ES-I3 (cell line): ENCODE results near the gene B3GNT8.
A peak's percentile ranks its signal among the peaks of the same experiment; 100 is the strongest.
"Not testable (repeated sequence)": the region's sequence is repeated elsewhere in the genome, so short reads cannot be mapped to it uniquely, and the experiment has no call there.

ENCODE experiments used
- H3K36me3 ChIP-seq: 2 replicates; pipeline ENCODE4 v1.6.1; 2013; ENCODE audit warnings: mild to moderate bottlenecking, low read length, control low read depth, moderate library complexity; ENCODE audit not compliant: insufficient read depth
- H3K4me1 ChIP-seq: 2 replicates; pipeline ENCODE4 v1.6.1; 2013; ENCODE audit warnings: mild to moderate bottlenecking, control low read depth, low read length; ENCODE audit not compliant: insufficient read depth
- H3K9ac ChIP-seq: 2 replicates; pipeline ENCODE4 v1.6.1; 2013; ENCODE audit warnings: low read depth, mild to moderate bottlenecking, low read length, moderate library complexity
- H3K9me3 ChIP-seq: 2 replicates; pipeline ENCODE4 v1.6.1; 2013; ENCODE audit warnings: mild to moderate bottlenecking, low read length, moderate library complexity; ENCODE audit not compliant: control insufficient read depth, insufficient read depth

Gene B3GNT8, protein sequence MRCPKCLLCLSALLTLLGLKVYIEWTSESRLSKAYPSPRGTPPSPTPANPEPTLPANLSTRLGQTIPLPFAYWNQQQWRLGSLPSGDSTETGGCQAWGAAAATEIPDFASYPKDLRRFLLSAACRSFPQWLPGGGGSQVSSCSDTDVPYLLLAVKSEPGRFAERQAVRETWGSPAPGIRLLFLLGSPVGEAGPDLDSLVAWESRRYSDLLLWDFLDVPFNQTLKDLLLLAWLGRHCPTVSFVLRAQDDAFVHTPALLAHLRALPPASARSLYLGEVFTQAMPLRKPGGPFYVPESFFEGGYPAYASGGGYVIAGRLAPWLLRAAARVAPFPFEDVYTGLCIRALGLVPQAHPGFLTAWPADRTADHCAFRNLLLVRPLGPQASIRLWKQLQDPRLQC

GRCh38 chr19:41426952-41427646 lies at the start of gene B3GNT8:
Gene B3GNT8, minus strand, starts transcription at chr19:41427374. Its CDS starts 596 bp downstream, at chr19:41426778.
- H3K36me3 ChIP-seq = peaks cover 4% of the 10 kb centered on the region; the same call in 1 of the 2 replicates
- no peaks in the 10 kb centered on the region for H3K9me3 ChIP-seq
- H3K9ac ChIP-seq = peak within 1 kb of the TSS; percentile 64
- H3K4me1 ChIP-seq = peaks cover 3% of the 10 kb centered on the region; the same call in 1 of the 2 replicates

DNA sequence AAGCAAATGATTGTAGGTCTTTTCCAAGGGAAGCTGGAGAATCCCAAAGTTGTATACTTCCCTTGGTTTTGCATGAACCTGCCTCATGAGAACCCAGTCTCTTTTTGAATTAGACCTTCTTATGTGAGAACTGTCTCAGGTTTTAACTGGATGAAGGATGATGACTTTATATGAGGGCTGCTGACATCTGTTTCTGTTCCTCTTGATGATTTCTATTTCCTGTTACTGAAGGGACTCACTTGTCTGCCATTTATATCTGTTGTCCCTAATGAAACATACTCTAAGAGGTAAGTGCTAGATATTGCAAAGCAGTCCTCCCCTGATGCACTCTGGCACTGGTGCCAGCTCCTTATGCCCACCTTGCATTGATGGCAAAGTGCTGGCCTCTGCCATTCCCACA lies 49.4 kb upstream of the B3GNT8 start:
- Histone ChIP-seq H3K36me3 (no peaks in the 10 kb centered on the region), H3K4me1 (no peaks in the 10 kb centered on the region), H3K9me3 (no peaks in the 10 kb centered on the region), H3K9ac (no peak overlapping the region)

- not testable (repeated sequence) for H3K36me3 ChIP-seq, H3K4me1 ChIP-seq, H3K9ac ChIP-seq, H3K9me3 ChIP-seq
These were observed 36.4 kb upstream of the B3GNT8 start for GRCh38 chr19:41463257-41464256.

DNA sequence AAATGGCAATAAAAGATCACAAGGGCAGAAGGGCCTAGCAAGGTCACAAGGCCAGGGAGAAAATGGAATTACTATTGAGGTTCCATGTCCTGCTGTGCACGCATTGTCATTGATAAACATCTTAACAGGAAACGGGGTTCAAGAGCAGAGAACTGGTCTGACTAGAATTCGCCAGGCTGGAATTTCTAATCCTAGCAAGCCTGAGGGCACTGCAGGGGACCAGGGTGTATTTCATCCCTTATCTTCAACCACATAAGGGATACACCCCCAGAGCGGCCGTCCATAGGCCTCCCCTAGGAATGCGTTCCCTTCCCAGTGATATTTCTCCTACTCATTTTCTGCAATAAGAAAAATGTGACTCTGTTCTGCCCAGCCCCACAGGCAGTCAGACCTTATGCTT lies 35.3 kb upstream of the B3GNT8 start:
- Histone ChIP-seq H3K4me1 (no peaks in the 10 kb centered on the region), H3K36me3 (no peaks in the 10 kb centered on the region), H3K9ac (no peak overlapping the region), H3K9me3 (no peaks in the 10 kb centered on the region)

GRCh38 chr19:41457241-41457640 lies 30.1 kb upstream of the B3GNT8 start:
- Histone ChIP-seq H3K9ac (no peak overlapping the region), H3K4me1 (no peaks in the 10 kb centered on the region), H3K9me3 (no peaks in the 10 kb centered on the region), H3K36me3 (no peaks in the 10 kb centered on the region)

DNA sequence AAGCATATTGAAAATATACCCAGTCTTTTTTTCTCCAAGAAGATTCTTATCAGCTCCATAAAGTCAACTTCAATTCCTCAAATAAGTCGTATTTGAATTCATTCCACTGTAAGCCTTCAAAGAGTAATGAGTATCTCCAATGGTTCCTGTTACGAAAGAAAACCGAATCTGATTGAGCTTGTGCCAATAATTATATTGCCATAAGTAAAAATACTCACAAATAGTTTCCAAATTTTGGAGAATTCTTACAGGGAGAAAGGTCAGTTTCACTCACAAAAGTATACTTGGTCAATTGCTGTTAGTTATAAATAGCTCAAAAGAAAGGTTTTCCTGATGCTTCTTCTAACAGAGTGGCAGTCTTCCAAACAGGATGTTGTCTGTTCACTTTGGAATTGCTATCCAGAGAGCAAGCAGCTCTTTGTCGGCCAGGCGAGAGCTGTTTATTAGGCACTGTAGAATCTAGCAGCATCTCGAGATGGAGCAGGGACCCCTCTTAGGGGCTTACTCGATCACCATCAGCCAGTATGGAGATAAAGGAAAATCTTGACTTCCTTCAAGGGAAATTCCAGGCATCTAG lies 29.3 kb upstream of the B3GNT8 start:
- no peaks in the 10 kb centered on the region for H3K4me1 ChIP-seq

DNA sequence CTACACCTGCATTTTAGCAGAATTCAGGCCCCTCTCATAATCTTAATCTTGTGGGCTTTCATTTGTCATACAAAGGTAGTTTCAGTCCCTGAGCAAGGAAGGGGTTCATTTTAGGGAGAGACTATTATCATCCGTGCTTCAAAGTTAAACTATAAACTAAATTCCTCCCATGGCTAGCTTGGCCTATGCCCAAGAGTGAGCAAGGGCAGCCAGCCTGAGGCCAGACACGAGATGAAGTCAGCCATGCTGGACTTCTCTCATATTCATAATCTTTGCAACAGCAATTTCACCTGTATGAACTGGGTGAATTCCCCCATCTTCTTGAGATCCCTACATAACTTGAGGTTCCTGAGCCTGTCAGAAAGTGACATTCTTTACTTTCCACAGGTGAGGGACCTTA lies 28.8 kb upstream of the B3GNT8 start:
- Histone ChIP-seq H3K36me3 (no peaks in the 10 kb centered on the region), H3K4me1 (no peaks in the 10 kb centered on the region), H3K9me3 (no peaks in the 10 kb centered on the region), H3K9ac (no peak overlapping the region)

More for the DNA sequence above, 29.3 kb upstream of the B3GNT8 start:
- H3K9ac ChIP-seq = no peak overlapping the region
- no peaks in the 10 kb centered on the region for H3K36me3 ChIP-seq
- H3K9me3 ChIP-seq = no peaks in the 10 kb centered on the region

DNA sequence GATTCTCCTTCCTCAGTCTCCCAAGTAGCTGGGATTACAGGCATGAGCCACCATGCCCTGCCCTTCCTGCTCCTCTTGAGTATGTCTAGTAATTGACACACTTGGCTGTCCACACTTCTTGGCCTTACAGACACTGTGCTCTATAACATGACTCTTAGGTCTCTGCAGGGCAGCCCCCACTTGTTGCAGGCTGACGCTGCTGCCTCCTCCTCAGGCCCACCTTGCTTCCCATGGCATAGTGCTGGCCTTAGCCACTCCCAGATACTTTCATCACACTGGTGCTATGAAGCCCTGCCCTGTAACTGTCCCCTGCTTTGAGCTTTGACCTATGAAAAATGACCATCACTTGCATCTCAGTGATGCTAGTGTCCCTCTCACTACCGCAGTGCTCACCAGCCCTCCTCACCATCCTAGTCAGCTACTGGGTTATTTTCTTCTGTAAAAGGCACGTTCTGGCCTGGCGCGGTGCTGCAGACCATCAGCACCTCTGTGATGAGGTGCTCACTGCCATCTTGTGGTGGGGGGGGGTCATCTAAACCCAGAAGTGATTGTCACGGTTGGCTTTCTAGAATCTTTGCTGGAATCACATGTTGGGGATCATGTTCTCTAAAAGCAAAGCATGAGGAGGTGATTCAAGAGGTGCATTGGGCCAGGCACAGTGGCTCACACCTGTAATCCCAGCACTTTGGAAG lies 25.6 kb upstream of the B3GNT8 start:
- H3K36me3 ChIP-seq = no peaks in the 10 kb centered on the region
- no peaks in the 10 kb centered on the region for H3K9me3 ChIP-seq
- no peaks in the 10 kb centered on the region for H3K4me1 ChIP-seq
- H3K9ac ChIP-seq = no peak overlapping the region

DNA sequence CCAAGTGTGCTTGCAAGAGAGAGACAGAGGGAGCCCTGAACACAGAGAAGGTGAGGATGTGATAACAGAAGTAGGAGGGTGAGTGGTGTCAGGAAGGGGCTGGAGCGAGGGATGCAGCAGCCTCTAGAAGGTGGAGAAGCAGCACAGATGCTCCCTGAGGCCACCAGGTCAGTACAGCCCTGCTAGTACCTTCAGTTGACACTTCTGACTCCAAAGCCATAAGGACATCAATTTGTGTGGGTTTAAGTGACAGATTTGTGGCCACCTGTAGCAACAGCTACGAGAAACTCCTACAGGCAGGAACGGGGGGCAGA lies 22.6 kb upstream of the B3GNT8 start:
- Histone ChIP-seq H3K4me1 (no peaks in the 10 kb centered on the region), H3K9ac (no peak overlapping the region), H3K36me3 (no peaks in the 10 kb centered on the region), H3K9me3 (no peaks in the 10 kb centered on the region)

GRCh38 chr19:41449079-41449864 lies 22.1 kb upstream of the B3GNT8 start:
- Histone ChIP-seq H3K4me1 (no peaks in the 10 kb centered on the region), H3K9me3 (no peaks in the 10 kb centered on the region), H3K36me3 (no peaks in the 10 kb centered on the region), H3K9ac (peak overlapping the region; percentile 32)

DNA sequence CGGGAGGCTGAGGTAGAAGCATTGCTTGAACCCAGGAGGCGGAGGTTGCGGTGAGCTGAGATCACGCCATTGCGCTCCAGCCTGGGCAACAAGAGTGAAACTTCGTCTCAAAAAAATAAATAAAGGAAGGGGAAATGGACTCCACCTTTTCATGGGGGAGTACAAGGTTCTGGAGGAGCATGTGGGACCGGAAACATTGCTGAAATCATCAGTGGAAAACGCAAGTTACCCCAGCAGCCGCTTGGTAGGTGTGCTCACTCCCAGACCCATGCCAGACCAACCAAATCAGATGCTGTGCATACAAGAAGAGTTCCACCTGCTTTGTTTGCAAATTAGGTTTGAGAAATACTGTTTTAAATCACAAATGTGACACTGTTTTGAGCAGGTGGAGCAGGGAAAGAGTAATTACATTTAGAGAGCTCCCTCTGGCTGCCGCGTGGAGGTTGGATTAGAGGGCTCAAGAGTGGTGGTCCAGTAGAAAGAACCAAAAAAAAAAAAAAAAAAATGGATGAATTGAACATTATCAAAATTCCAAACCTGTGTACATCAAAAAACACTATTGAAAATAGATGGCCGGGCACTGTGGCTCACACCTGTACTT lies 20.7 kb upstream of the B3GNT8 start:
- H3K9ac ChIP-seq = no peak overlapping the region
- 0 out of 2 replicates have a peak, but pooled peaks cover 3% of the 10 kb centered on the region for H3K4me1 ChIP-seq
- no peaks in the 10 kb centered on the region for H3K9me3 ChIP-seq
- no peaks in the 10 kb centered on the region for H3K36me3 ChIP-seq

DNA sequence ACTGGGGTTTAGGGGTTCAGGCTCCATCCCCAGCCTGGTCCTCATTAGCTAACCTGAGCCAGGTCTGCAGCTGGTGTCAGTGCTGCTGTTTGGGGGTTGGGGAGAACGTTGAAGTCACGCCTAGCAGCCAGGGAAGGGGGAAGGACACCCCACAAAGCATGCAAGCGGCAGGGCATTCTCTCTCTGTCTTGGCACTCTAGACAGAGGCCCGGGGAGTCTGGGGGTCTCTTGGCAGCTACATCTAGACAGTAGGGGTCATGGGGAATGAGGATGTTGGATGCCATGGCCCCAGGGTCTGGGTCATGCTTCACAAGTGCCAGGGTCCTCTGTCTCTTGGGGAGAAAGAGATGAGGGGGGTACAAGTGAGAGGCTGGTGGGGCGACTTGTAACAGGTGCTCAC lies 18.4 kb upstream of the B3GNT8 start:
- Histone ChIP-seq H3K9me3 (no peaks in the 10 kb centered on the region), H3K36me3 (no peaks in the 10 kb centered on the region), H3K4me1 (0 out of 2 replicates have a peak, but pooled peaks cover 3% of the 10 kb centered on the region), H3K9ac (no peak overlapping the region)
